GM18867 (cell line): ENCODE results near the gene GATM.
"Not testable (repeated sequence)": the region's sequence is repeated elsewhere in the genome, so short reads cannot be mapped to it uniquely, and the experiment has no call there.

ENCODE experiments used
- ATAC-seq: cut with Tn5 transposase; IDR thresholded peaks from one replicate; pipeline ENCODE4 v1.9.1; 2021; ENCODE audit warnings: mild to moderate bottlenecking, moderate library complexity; ENCODE audit not compliant: unreplicated experiment

GATM gene

GRCh38 chr15:45314960-45315359 is 63.4 kb downstream of the GATM start:
- ATAC-seq, result peak; percentile 39

DNA sequence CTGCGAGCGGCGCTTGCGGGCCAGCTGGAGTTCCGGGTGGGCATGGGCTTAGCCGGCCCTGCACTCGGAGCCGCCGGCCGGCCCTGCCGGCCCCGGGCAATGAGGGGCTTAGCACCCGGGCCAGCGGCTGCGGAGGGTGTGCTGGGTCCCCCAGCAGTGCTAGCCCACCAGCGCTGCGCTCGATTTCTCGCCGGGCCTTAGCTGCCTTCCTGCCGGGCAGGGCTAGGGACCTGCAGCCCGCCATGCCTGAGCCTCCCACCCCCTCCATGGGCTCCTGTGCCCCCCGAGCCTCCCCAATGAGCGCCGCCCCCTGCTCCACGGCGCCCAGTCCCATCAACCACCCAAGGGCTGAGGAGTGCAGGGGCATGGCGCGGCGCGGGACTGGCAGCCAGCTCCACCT is 64.2 kb downstream of the GATM start:
- ATAC-seq, result not testable (repeated sequence)
